Cardiac fibroblast (primary cell): Measurements from ENCODE around the gene GGT5.

Source experiments
- DNase-seq, 2 donors: peaks; one replicate each; pipeline versions ENCODE4 v3.0.0 to v3.0.0-alpha.2; 2010; ENCODE audit warnings: low read depth in 2 of 2
- H3K4me3 ChIP-seq, 2 donors: replicated peaks in 1 of 2; 1 replicate in 1 of 2; 2 replicates in 1 of 2; pipeline ENCODE4 v1.5.1; 2011; ENCODE audit warnings: low read depth in 2 of 2, low read length in 2 of 2, mild to moderate bottlenecking in 2 of 2, moderate library complexity in 1 of 2
- CTCF ChIP-seq: IDR thresholded peaks from one replicate; pipeline ENCODE4 v1.5.1; 2011; ENCODE audit warnings: low read depth, mild to moderate bottlenecking, low read length, inconsistent platforms

GGT5 gene

GRCh38 chr22:24191893-24192292 is 53.0 kb downstream of the GGT5 start:
- TF ChIP-seq CTCF: no peak
- no peak for DNase-seq
- H3K4me3 ChIP-seq: no peak overlapping the region

GRCh38 chr22:24191381-24191841 is 53.5 kb downstream of the GGT5 start:
- peak; percentile 3 for TF ChIP-seq CTCF
- DNase-seq: no peak
- no peak overlapping the region for H3K4me3 ChIP-seq

- peak in 1 of 2 donors; percentile 11 for DNase-seq
- no peak overlapping the region for H3K4me3 ChIP-seq
- TF ChIP-seq CTCF: no peak
Observed at GRCh38 chr22:24190596-24191208, 54.2 kb downstream of the GGT5 start.

- no peak overlapping the region for H3K4me3 ChIP-seq
- no peak for TF ChIP-seq CTCF
- DNase-seq: no peak
Observed at GRCh38 chr22:24190159-24190540, 54.7 kb downstream of the GGT5 start.

GRCh38 chr22:24189249-24190158 is 55.4 kb downstream of the GGT5 start:
- peak; percentile 75 to 78 for DNase-seq

GRCh38 chr22:24188705-24189248 is 56.1 kb downstream of the GGT5 start:
- no peak for DNase-seq
- H3K4me3 ChIP-seq: no peak overlapping the region
- TF ChIP-seq CTCF: no peak

More at GRCh38 chr22:24189249-24190158, 55.4 kb downstream of the GGT5 start:
- TF ChIP-seq CTCF: peak; percentile 97
- no peak overlapping the region for H3K4me3 ChIP-seq
